ENCODE data around the gene PRKN.
"Not testable (repeated sequence)": the region's sequence is repeated elsewhere in the genome, so short reads cannot be mapped to it uniquely, and the experiment has no call there.

The PRKN gene

GRCh38 chr6:162533009-162533400 lies 194.6 kb downstream of the PRKN start:
- no peak for DNase-seq (ENCODE audit: low spot score)

GRCh38 chr6:162532283-162533008 lies 195.1 kb downstream of the PRKN start:
- no peak for DNase-seq (ENCODE audit: low spot score)

GRCh38 chr6:162531391-162531790 lies 196.2 kb downstream of the PRKN start:
- DNase-seq (ENCODE audit: low spot score): not testable (repeated sequence)

- no peak for DNase-seq (ENCODE audit: low spot score)
These were observed 199.0 kb downstream of the PRKN start for GRCh38 chr6:162528538-162528937.

- no peak for DNase-seq (ENCODE audit: low spot score)
These were observed 200.6 kb downstream of the PRKN start for GRCh38 chr6:162526960-162527359.

GRCh38 chr6:162525181-162525580 lies 202.4 kb downstream of the PRKN start:
- DNase-seq (ENCODE audit: low spot score): no peak

- DNase-seq (ENCODE audit: low spot score): no peak
These were observed 214.8 kb downstream of the PRKN start for GRCh38 chr6:162512744-162513143.

GRCh38 chr6:162497389-162497788 lies 230.2 kb downstream of the PRKN start:
- no peak for DNase-seq (ENCODE audit: low spot score)

GRCh38 chr6:162493917-162494316 lies 233.6 kb downstream of the PRKN start:
- no peak for DNase-seq (ENCODE audit: low spot score)

GRCh38 chr6:162491637-162492036 lies 235.9 kb downstream of the PRKN start:
- no peak for DNase-seq (ENCODE audit: low spot score)

GRCh38 chr6:162489101-162489976 lies 238.2 kb downstream of the PRKN start:
- DNase-seq (ENCODE audit: low spot score): no peak

- DNase-seq (ENCODE audit: low spot score): no peak
These were observed 239.1 kb downstream of the PRKN start for GRCh38 chr6:162488444-162488843.

- no peak for DNase-seq (ENCODE audit: low spot score)
These were observed 242.1 kb downstream of the PRKN start for GRCh38 chr6:162485464-162485863.

GRCh38 chr6:162481938-162482337 lies 245.6 kb downstream of the PRKN start:
- no peak for DNase-seq (ENCODE audit: low spot score)

- no peak for DNase-seq (ENCODE audit: low spot score)
These were observed 246.2 kb downstream of the PRKN start for GRCh38 chr6:162481320-162481719.

GRCh38 chr6:162478192-162478671 lies 249.3 kb downstream of the PRKN start:
- DNase-seq (ENCODE audit: low spot score): no peak

- DNase-seq (ENCODE audit: low spot score): no peak
These were observed 252.8 kb downstream of the PRKN start for GRCh38 chr6:162474722-162475121.

- DNase-seq (ENCODE audit: low spot score): no peak
These were observed 255.7 kb downstream of the PRKN start for GRCh38 chr6:162471842-162472241.

- no peak for DNase-seq (ENCODE audit: low spot score)
These were observed 259.2 kb downstream of the PRKN start for GRCh38 chr6:162468326-162468725.

- no peak for DNase-seq (ENCODE audit: low spot score)
These were observed 259.9 kb downstream of the PRKN start for GRCh38 chr6:162467679-162468078.

GRCh38 chr6:162463576-162463975 lies 264.0 kb downstream of the PRKN start:
- no peak for DNase-seq (ENCODE audit: low spot score)

- DNase-seq (ENCODE audit: low spot score): no peak
These were observed 267.6 kb downstream of the PRKN start for GRCh38 chr6:162459985-162460384.

GRCh38 chr6:162450358-162450757 lies 277.2 kb downstream of the PRKN start:
- DNase-seq (ENCODE audit: low spot score): no peak
